Measurements from ENCODE around the gene SLC4A8. TPM values are rescaled to one million over a fixed set of nuclear protein-coding genes. Genes with fewer than 3 reads are reported as not detected.

The SLC4A8 gene
- total and polyA plus RNA-seq, 4 donors: 1.1 to 12.2 (median 3.0) TPM

DNA sequence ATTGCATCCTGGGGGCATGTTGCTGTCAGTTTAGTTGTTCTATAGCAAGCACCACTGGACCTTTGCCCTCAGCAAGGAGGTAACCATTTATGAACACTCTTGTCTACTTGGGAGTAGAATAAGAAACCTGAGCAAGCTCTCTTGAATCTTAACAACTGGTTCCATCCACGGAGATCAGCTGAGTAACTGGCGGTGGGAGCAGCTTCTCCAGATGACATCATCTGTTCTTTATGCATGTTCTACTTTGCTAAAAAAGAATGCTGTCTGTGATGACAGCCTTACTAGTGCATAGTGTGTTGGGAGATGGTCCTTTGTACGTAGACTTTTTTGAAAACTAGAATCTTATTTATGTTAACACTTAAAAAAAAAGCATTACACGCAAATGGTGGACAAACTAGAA lies 17.7 kb downstream of the SLC4A8 start:
- TF ChIP-seq, protein P1, sequence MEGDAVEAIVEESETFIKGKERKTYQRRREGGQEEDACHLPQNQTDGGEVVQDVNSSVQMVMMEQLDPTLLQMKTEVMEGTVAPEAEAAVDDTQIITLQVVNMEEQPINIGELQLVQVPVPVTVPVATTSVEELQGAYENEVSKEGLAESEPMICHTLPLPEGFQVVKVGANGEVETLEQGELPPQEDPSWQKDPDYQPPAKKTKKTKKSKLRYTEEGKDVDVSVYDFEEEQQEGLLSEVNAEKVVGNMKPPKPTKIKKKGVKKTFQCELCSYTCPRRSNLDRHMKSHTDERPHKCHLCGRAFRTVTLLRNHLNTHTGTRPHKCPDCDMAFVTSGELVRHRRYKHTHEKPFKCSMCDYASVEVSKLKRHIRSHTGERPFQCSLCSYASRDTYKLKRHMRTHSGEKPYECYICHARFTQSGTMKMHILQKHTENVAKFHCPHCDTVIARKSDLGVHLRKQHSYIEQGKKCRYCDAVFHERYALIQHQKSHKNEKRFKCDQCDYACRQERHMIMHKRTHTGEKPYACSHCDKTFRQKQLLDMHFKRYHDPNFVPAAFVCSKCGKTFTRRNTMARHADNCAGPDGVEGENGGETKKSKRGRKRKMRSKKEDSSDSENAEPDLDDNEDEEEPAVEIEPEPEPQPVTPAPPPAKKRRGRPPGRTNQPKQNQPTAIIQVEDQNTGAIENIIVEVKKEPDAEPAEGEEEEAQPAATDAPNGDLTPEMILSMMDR (IDR thresholded peaks at IDR 0.05; ENCODE audit: control extremely low read depth, extremely low read depth): no peak
- DNase-seq (no peak), ATAC-seq (ENCODE audit: insufficient read depth, low FRiP score) (no peak)
- peaks cover 0 to 2% (median 0%) of the 10 kb centered on the region in 3 donors for H3K27me3 ChIP-seq (ENCODE audit: control insufficient read depth in 3 of 3, insufficient read depth in 3 of 3, low read length in 2 of 3)
- no peaks in the 10 kb centered on the region for H3K36me3 ChIP-seq (ENCODE audit: control insufficient read depth in 4 of 4, insufficient read depth in 4 of 4, low read length in 4 of 4)
- H3K27ac ChIP-seq (ENCODE audit: low read depth in 1 of 2, low read length in 1 of 2): no peak overlapping the region
- no peak overlapping the region for H3K9ac ChIP-seq (ENCODE audit: insufficient read depth in 1 of 2, low read length in 2 of 2)
- 67 to 70% methylated on average over 4 of the region's 4 CpGs for WGBS, 2 donors
- no peaks in the 10 kb centered on the region for H3K4me1 ChIP-seq (ENCODE audit: control insufficient read depth in 5 of 5, insufficient read depth in 5 of 5, low read length in 5 of 5)
- no peak overlapping the region for H3K4me3 ChIP-seq
- H3K9me3 ChIP-seq (ENCODE audit: control insufficient read depth in 4 of 4, insufficient read depth in 3 of 4, low read length in 3 of 4): no peaks in the 10 kb centered on the region

DNA sequence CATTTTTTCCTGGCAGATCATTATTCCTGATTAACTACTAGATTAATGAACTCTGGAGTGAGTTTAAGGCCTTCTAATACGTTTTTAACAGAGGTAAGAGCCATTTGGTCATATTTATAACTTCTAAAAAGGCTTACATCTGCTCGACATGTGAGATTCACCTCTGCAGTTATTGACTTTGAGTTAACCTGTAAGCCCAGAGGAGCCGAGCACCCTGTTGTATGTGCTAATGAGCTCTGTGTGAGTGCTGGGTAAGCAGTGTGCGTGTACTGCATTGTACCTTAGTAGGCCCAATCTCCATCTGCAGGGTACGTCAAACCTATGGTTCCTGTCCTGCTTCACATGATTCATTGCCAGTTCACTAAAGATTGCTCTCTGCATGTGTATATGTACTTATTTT lies 18.9 kb downstream of the SLC4A8 start:
- TF ChIP-seq, protein P1 (IDR thresholded peaks at IDR 0.05; ENCODE audit: control extremely low read depth, extremely low read depth): no peak
- Histone ChIP-seq H3K36me3 (ENCODE audit: control insufficient read depth in 4 of 4, insufficient read depth in 4 of 4, low read length in 4 of 4) (no peaks in the 10 kb centered on the region), H3K27ac (ENCODE audit: low read depth in 1 of 2, low read length in 1 of 2) (no peak overlapping the region), H3K4me3 (no peak overlapping the region), H3K4me1 (ENCODE audit: control insufficient read depth in 5 of 5, insufficient read depth in 5 of 5, low read length in 5 of 5) (no peaks in the 10 kb centered on the region), H3K9me3 (ENCODE audit: control insufficient read depth in 4 of 4, insufficient read depth in 3 of 4, low read length in 3 of 4) (no peaks in the 10 kb centered on the region), H3K9ac (ENCODE audit: insufficient read depth in 1 of 2, low read length in 2 of 2) (no peak overlapping the region), H3K27me3 (ENCODE audit: control insufficient read depth in 3 of 3, insufficient read depth in 3 of 3, low read length in 2 of 3) (peaks cover 0 to 2% (median 0%) of the 10 kb centered on the region in 3 donors)
- ATAC-seq (ENCODE audit: insufficient read depth, low FRiP score): no peak
- DNase-seq: no peak
- 91 to 93% methylated on average over 5 of the region's 5 CpGs for WGBS, 2 donors

DNA sequence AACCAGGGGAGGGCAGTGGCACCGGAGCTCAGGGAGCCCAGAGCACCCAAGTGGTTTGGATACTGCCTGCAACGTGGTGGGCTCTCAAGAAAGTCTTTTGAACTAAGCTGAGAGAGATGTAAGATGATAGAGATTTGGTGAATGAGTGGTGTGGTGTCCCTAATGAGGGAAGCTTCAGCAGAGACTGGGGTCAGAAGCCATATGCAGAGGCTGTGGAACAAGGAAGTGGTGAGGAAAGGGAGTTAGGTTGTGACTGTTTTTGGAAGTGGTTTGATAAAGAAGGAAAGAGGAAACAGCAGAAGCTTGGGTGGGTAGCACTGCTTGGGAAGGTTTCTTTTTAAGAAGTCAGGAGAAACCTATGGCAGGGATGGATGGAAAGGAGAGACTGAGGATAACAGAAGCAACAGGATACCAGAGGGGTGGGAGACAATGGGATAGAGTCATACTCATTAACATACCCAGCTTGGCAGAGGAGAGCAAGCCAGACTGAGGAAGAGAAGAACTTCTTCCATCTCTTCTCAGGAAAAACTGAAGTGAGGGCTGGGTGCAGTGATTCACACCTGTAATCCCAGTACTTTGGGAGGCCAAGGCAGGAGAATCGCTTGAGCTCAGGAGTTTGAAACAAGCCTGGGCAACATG lies 24.1 kb downstream of the SLC4A8 start:
- no peak overlapping the region for H3K9ac ChIP-seq (ENCODE audit: insufficient read depth in 1 of 2, low read length in 2 of 2)
- 81 to 84% methylated on average over 3 of the region's 3 CpGs for WGBS, 2 donors
- ATAC-seq (ENCODE audit: insufficient read depth, low FRiP score) (no peak), DNase-seq (no peak)
- H3K27me3 ChIP-seq (ENCODE audit: control insufficient read depth in 3 of 3, insufficient read depth in 3 of 3, low read length in 2 of 3): no peaks in the 10 kb centered on the region
- TF ChIP-seq, protein P1 (IDR thresholded peaks at IDR 0.05; ENCODE audit: control extremely low read depth, extremely low read depth): no peak
- no peaks in the 10 kb centered on the region for H3K9me3 ChIP-seq (ENCODE audit: control insufficient read depth in 4 of 4, insufficient read depth in 3 of 4, low read length in 3 of 4)
- H3K4me3 ChIP-seq: no peak overlapping the region
- peaks cover 0 to 2% (median 0%) of the 10 kb centered on the region in 5 donors for H3K4me1 ChIP-seq (ENCODE audit: control insufficient read depth in 5 of 5, insufficient read depth in 5 of 5, low read length in 5 of 5)
- no peaks in the 10 kb centered on the region for H3K36me3 ChIP-seq (ENCODE audit: control insufficient read depth in 4 of 4, insufficient read depth in 4 of 4, low read length in 4 of 4)
- no peak overlapping the region for H3K27ac ChIP-seq (ENCODE audit: low read depth in 1 of 2, low read length in 1 of 2)

Data from lung (tissue), 12 donors.